Measurements from ENCODE around the gene LCN15. TPM values are rescaled to one million over a fixed set of nuclear protein-coding genes. Genes with fewer than 3 reads are reported as not detected.
"Not testable (repeated sequence)": the region's sequence is repeated elsewhere in the genome, so short reads cannot be mapped to it uniquely, and the experiment has no call there.

LCN15 gene
- total RNA-seq, 6 experiments from 2014 or later, result not detected

GRCh38 chr9:136790640-136791515 is 26.6 kb upstream of the LCN15 start, which contains the start of gene TMEM141:
TSS of gene TMEM141 (plus strand) at chr9:136791344. CDS start at chr9:136791371, 27 bp downstream.
- peaks cover 0 to 47% (median 17%) of the 10 kb centered on the region in 4 donors for H3K4me1 ChIP-seq
- peak; percentile 83 for TF ChIP-seq POLR2A (IDR thresholded peaks at IDR 0.05)
- TF ChIP-seq CTCF (IDR thresholded peaks at IDR 0.05), result no peak

GRCh38 chr9:136789523-136789937 is 25.2 kb upstream of the LCN15 start:
- Histone ChIP-seq H3K36me3 (no peaks in the 10 kb centered on the region), H3K4me3 (no peak overlapping the region), H3K27ac (peak overlapping the region in 1 of 3 donors; percentile 2), H3K27me3 (no peaks in the 10 kb centered on the region), H3K9me3 (no peaks in the 10 kb centered on the region), H3K4me1 (peaks cover 0 to 48% (median 18%) of the 10 kb centered on the region in 4 donors)
- intact Hi-C loops (cut with DNase I), result loop anchor here in 1 of 2 donors (5.0 kb wide), 1 partner anchor 248 kb away; no protein-coding TSS in a partner anchor
- no peak for DNase-seq
- TF ChIP-seq CTCF (IDR thresholded peaks at IDR 0.05) (no peak), POLR2A (IDR thresholded peaks at IDR 0.05) (no peak)
- no peak for ATAC-seq
- WGBS (ENCODE audit: insufficient coverage, low coverage, low lambda C conversion rate, missing lambda C conversion rate), result 44% methylated on average over 1 of the region's 3 CpGs

More at GRCh38 chr9:136790640-136791515, 26.6 kb upstream of the LCN15 start, which contains the start of gene TMEM141:
- DNase-seq (peak; percentile 100), ATAC-seq (peak; percentile 89 to 95 (median 91))
- Histone ChIP-seq H3K27ac (peak within 1 kb of the TSS; percentile 84 to 90 (median 84)), H3K36me3 (no peaks in the 10 kb centered on the region), H3K4me3 (peak within 1 kb of the TSS; percentile 73 to 80 (median 78)), H3K27me3 (no peaks in the 10 kb centered on the region), H3K9me3 (no peaks in the 10 kb centered on the region)
- 0% methylated on average over 3 of the region's 70 CpGs for WGBS (ENCODE audit: insufficient coverage, low coverage, low lambda C conversion rate, missing lambda C conversion rate)
- intact Hi-C loops (cut with DNase I), result no loop called here

GRCh38 chr9:136788644-136789522 is 24.6 kb upstream of the LCN15 start:
- H3K9me3 ChIP-seq, H3K36me3 ChIP-seq, H3K4me3 ChIP-seq, ATAC-seq, H3K27me3 ChIP-seq, DNase-seq, H3K27ac ChIP-seq: not testable (repeated sequence)
- peaks cover 0 to 48% (median 18%) of the 10 kb centered on the region in 4 donors for H3K4me1 ChIP-seq
- intact Hi-C loops (cut with DNase I), result loop anchor here in 1 of 2 donors (5.0 kb wide), 1 partner anchor 248 kb away; no protein-coding TSS in a partner anchor
- WGBS (ENCODE audit: insufficient coverage, low coverage, low lambda C conversion rate, missing lambda C conversion rate), result 28% methylated on average over 25 of the region's 27 CpGs

GRCh38 chr9:136787690-136788400 is 23.5 kb upstream of the LCN15 start:
- peak; percentile 73 to 77 (median 76) for DNase-seq
- Histone ChIP-seq H3K4me1 (peaks cover 0 to 48% (median 18%) of the 10 kb centered on the region in 4 donors), H3K36me3 (no peaks in the 10 kb centered on the region), H3K4me3 (no peak overlapping the region), H3K27ac (no peak overlapping the region), H3K9me3 (no peaks in the 10 kb centered on the region), H3K27me3 (no peaks in the 10 kb centered on the region)
- ATAC-seq, result peak in 3 of 4 donors; percentile 13 to 19 (median 16)
- 4% methylated on average over 20 of the region's 21 CpGs for WGBS (ENCODE audit: insufficient coverage, low coverage, low lambda C conversion rate, missing lambda C conversion rate)
- TF ChIP-seq CTCF (IDR thresholded peaks at IDR 0.05) (peak; percentile 82 to 87 (median 84)), POLR2A (IDR thresholded peaks at IDR 0.05) (no peak)
- intact Hi-C loops (cut with DNase I), result loop anchor here in 1 of 2 donors (5.0 kb wide), 1 partner anchor 249 kb away; no protein-coding TSS in a partner anchor

GRCh38 chr9:136786983-136787382 is 22.7 kb upstream of the LCN15 start:
- not testable (repeated sequence) for H3K9me3 ChIP-seq, ATAC-seq, H3K4me3 ChIP-seq, H3K27me3 ChIP-seq, H3K27ac ChIP-seq, H3K36me3 ChIP-seq, DNase-seq
- WGBS (ENCODE audit: insufficient coverage, low coverage, low lambda C conversion rate, missing lambda C conversion rate), result 10% methylated on average over 4 of the region's 4 CpGs
- intact Hi-C loops (cut with DNase I), result loop anchor here in 1 of 2 donors (5.0 kb wide), 1 partner anchor 250 kb away; no protein-coding TSS in a partner anchor
- H3K4me1 ChIP-seq, result peaks cover 0 to 45% (median 16%) of the 10 kb centered on the region in 4 donors
